Fibroblast of skin of scalp (primary cell): ENCODE results near the gene RAB1B.

Experiments used
- DNase-seq: peaks from one replicate; pipeline ENCODE4 v3.0.0-alpha.2; 2013

Gene RAB1B

GRCh38 chr11:66325263-66325671, 56.8 kb downstream of the RAB1B start:
- no peak for DNase-seq

DNA sequence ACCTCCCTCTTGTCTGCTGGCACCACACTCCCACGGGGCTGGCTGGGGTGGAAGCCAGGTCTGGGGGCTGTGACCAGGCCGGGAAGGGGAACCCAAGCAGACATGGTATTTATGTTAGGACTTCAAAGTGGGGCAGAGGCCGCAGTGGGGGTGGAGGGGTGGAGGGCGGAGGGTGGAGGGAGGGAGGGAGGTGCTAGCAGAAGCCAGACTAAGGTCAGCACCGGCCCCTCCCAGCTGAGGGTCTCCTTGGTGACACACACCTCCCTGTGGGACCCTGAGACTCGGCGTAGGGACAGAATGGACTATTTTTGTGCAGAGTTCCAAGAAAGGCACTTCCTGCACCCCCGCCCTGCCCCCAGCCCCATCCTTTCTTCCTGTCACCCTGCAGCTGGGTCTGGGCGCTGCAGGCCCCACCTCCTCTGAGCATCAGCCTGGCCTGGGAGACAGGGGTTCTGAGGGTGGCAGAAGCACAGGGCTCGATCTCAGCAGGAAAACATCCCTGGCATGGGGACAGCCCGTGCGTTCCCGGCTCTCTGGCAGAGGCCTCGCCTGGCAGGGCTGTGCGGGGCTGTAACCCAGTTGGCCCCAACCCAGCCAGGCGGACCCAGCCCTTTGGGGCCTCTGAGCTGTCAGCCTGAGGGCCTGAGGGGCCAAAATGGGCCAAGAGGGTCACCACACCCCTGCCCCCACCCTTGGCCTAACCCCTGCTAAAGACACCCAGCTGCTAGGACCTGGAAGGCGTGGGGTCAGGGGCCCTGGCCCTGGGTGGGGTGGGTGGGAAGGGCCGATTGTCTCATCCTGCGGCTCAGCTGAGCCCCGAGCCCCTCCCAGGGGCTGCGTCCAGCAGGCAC, 58.0 kb downstream of the RAB1B start:
- peak; percentile 91 for DNase-seq
